ENCODE data around the gene RALGPS1.

RALGPS1 gene

DNA sequence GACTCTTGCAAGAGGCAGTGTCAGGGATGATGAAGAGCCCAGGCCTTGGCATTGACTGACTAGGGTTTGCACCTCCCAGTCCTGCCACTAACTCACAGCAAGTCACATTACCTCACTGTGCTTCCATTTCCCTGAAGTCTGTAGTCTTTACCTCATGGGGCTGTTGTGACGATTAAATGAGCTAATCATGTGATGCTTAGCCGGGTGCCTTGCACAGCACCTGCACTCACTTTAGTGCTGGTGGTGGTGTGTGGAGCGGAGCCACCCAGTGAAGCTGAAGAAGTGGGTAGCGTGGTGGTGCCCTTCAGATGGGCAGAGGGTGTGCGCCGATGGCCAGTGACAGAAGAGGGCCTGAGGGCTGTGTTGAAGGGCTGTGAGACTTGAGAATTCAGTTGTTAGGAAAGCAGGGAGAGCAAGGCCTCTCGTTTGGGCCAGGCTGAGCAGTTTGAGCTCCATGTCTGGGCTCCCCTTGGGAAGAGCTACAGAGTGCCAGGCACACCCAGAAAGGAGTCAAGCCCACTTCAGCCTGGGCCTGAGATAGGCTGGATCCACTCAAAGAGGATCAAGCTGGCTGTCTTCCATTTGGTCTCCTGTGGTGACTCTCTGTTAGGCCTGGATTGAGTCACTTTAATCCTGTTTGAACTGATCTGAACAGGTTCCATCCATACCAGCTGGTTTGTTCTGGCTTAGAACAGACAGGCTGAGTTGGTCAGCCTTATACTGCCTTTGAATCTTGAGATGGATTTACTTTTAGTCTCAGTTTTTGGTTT, 42.5 kb downstream of the RALGPS1 start:
- DNase-seq = peak; percentile 44

DNA sequence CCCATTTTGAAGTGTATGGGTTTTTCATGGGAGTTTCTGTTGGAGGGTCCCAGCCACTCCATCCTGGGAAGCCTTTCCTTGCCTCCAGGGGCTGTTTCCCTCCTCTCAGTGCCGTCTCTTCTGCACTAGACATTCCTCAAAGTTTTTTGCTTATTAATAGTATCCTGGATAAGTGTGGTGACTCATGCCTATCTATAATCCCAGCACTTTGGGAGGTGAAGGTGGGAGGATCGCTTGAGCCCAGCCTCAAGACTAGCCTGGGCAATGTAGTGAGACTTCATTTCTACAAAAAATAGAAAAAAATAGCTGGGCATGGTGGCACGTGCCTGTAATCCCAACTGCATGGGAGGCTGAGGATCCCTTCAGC, 43.1 kb downstream of the RALGPS1 start:
- DNase-seq = peak; percentile 57

DNA sequence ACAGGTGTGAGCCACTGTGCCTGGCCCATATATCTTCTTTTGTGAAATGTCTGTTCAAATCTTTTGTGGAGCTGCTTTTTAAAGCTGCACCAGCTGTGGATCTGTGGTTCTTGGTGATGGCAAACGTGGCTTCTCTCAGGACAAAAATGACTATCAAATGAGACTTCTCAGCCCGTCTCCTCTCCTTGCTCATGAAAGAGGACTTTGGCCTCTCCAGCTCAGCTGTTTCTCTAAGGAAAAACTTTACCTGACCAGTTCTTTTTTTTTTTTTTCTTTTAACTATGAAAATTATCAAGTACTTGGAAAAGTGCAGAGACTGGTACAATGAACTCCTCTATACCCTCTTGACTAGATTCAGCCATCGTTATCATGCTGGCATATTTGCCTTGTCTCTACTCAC, 44.8 kb downstream of the RALGPS1 start:
- no peak for DNase-seq

DNA sequence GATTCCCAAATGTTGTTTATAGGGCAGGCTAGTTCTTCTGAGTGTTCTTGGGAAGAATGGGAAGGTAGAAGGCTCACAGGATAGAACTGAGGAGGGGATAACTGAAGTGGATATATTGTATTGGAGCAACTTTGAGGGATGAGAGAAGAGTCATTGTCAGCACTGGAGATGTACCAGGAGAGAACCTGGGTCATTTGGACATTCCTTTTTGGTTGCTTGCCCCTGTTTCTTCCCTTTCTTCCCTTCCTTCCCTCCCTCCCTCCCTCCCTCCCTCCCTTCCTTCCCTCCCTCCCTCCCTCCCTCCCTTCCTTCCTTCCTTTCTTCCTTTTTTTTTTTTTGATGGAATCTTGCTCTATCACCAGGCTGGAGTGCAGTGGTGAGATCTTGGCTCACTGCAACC, 45.3 kb downstream of the RALGPS1 start:
- DNase-seq = no peak

DNA sequence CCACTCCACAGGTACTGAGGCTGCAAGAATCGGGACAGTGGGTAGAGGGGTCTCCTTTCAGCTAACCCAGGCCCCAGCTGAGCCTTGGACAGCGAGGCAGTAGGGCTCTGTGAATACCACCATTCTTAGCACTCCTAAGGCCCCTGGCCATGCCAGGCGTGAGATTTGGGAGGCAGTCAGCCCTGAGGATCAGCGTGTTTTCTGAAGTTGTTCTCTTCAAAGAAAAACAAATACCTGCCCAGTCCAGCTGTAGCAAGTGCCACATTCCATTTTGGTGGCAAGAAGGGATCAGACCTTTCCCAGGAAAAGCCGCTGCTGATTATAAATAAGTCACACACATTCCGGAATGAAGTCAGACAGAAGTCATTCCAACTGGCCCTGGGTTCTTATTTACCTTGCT, 47.8 kb downstream of the RALGPS1 start:
- DNase-seq = no peak

DNA sequence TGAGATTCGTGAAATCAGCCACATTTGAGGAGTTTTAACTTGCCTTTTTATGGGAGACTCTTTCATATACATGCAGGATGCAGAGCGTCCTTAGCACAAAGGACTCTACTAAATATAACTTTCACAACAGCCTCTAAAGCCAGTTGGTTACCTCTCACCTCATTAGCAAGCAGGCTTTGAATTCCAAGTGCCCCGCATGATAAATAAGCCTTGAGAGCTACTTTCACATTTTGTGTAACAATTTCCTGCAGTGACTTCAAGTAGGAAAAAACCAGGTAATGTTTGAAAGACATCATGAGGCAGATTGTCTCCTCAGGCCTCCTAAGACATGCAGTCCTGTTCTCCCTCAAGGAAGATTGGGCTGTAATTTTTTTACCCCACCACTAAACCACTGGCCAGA, 50.5 kb downstream of the RALGPS1 start:
- DNase-seq = no peak

DNA sequence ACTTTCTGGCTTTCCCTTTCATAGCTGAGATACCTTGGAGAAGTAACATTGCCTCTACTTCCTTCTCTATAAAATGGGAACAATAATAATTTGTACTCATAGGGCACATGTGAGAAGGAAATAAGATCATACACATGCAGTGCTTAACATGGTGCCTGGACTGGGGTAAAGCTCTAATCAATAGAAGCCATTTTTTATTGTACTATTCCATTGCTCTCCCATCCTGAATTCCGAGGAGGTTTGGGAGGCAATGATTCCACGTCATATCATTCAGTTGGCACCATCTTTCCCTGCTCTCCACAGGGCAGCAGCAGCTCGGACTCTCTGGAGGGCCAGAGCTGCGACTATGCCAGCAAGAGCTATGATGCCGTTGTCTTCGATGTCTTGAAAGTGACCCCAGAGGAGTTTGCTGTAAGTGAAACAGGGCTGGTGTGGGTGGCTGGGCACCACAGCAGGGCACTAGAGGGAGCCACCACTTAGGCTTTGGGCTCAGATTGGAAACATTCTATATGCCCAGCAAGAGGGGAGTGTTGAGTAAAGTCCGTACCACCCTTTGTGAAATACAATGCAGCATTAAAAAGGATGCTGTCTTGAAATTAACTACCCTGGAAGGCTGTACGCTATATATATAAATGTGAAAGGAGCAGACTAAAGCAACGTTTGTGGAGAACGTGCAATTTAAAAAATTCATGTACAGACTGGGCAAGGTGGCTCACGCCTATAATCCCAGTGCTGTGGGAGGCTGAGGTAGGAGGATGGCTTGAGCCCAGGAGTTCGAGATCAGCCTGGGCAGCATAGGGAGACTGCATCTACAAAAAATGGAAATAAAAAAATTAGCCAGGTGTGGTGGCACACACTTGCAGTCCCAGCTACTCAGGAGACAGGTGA, 51.2 kb downstream of the RALGPS1 start:
- peak; percentile 54 for DNase-seq

DNA sequence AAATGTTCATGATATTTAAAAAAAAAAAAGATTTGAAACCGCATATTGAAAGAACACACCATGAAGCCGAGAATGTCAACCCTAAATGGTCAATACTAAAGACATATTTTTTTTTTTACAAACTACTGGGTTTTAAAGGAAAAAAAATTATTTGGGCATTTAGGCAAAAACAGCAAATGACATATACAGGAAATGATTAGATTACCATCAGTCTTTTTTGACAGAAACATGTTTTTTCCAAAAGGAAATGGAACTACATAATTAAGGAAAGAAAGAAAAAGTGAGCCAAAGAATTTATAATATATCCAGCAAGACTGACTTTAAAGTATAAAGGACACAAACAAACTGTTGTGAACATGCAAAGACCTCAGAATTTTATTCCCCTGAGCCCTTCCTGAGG, 56.7 kb downstream of the RALGPS1 start:
- no peak for DNase-seq

DNA sequence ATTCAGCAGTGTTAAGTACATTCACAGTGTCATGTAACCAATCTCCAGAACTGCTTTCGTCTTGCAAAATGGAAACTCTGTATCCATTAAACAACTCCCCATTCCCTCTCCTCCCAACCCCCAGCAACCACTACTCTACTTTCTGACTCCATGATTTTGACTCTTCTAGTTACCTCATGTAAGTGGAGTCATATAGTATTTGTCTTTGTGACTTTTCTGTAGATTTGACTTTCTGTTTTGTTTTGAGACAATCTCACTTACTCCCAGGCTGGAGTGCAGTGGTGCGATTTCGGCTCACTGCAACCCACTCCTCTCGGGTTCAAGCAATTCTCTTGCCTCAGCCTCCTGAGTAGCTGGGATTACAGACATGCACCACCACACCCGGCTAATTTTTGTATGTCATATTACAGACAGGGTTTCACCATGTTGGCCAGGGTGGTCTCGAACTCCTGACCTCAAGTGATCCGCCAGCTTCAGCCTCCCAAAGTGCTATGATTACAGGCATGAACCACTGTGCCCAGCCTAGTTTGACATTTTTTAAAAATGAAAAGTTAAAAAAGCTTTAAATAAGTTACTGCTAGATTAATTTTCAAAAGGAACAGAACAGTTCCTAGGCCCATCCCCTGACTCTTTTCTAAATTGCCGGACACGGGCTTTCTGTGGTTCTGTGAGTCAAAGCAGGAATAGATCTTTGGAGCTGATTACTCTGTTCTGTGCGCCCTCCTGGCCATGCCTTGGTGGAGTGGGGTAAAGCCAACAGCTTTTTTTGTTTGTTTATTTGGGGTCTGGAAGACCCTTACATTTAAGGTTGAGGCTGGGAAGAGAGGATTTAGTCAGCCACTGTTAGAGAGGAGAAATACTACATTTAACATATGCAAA, 59.3 kb downstream of the RALGPS1 start:
- no peak for DNase-seq

DNA sequence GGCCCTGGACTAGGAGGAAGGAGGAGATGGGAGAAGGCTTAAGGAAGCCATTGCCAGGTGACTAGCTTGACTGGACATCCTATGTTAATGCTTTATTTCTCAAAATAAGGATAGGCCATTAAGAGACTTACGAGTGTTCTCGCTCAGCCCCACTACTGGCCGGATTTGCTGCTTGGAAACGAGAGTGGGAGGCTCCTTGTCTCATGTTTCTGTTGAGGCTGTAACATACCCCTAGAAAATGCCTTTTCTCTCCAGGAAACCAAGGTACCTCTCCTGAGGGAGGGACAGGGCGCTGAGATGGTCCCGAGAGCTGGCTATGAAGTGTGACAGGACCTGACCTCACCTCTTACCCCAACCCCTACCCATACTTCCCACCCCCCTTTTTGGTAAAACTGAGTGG, 60.0 kb downstream of the RALGPS1 start:
- DNase-seq = no peak

DNA sequence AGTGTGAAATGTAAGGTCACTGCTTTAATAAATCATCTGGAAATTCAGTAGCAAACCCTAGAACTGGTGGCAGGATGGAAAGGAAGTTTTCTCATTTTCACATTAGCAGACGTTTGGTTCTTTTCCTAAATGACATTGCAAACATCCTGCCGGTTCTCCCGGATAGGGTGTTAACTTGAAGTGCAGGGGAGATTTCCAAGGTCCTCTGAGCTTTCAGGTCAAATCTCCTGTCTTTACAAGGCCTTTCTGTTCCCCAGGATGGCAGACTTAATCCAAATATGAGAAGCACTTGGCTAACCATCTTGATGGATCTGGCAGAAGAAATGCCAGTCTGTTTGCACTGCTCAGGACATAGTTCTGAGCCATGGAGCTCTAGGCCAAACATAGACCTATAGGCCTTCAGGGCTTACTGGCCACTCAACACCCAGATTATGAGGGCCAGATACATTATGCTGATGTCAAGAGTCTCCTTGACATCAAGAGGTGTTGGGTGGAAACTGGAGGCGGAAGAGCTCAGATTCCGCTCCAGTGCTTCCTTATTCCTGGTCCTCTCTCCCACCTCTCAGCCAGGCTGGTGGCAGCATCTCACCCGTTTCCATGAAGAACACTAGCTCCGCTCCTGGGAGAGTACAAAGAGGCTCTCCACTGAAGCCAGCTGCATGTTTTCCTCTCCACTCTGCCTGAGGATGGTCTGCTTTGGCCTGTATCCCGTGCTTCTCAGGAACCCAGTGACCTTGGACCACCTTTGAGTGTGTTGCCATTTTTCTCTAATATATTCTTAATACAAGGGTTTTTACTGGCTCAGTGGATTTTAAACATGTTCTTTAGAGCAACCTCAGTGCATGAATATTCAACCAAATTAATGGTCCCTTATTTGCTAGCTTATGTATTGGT, 61.0 kb downstream of the RALGPS1 start:
- no peak for DNase-seq

DNA sequence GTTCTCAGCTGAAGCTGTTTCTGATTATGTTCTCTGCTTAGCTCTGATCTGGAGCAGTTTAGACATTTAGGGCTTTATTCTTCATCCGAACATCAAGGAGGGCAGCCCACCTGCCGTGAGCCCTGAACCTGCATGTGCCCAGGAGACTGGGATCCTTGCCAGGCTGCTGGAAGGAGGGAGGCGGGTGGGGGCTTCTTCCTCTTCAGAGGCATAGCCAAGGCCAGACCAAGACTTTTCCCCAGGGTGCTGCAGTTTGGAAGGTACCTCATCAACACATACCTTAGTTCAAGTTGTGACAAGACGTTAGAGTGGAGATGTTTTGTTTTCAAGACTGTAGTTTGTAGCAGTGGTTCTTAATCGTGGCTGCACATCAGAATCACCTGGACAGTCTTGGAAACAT, 64.9 kb downstream of the RALGPS1 start:
- no peak for DNase-seq

DNA sequence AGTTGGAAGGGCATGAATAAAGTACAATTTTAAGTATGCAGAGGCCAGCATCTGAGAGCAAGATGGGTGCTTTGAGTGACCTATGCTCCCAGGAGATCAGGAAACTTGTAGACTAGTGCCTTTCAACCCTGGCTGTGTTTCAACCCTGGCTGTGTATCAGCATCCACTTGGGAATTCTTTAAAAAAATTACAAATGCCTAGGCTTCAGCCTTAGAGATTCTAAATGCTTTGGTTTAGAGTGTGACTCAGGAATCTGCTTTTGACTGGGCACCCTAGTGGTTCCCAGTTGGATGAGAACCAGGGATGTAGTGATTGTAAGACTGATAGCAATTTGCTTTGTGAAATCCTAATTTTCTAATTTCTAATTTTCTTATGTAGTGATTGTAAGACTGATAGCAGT, 65.6 kb downstream of the RALGPS1 start:
- DNase-seq = no peak

DNA sequence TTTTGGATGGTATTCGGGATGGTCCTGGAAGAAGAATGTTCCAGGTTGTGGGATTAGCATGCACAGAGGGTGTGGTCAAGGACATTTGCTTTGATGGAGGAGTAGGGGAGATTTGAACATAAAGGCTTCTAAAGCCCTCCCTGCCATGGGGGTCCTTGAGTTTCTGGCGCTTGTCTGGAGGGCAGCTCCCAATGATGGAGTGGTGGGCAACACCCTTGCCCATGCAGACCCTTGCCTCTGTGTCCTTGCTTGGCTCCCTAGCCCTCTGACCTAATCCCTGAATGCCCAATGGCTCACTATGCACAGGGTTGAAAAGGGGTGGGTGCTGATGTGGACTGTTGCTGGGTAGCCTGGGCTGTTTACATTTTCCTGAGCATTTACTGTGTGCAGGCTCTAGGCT, 66.6 kb downstream of the RALGPS1 start:
- no peak for DNase-seq

DNA sequence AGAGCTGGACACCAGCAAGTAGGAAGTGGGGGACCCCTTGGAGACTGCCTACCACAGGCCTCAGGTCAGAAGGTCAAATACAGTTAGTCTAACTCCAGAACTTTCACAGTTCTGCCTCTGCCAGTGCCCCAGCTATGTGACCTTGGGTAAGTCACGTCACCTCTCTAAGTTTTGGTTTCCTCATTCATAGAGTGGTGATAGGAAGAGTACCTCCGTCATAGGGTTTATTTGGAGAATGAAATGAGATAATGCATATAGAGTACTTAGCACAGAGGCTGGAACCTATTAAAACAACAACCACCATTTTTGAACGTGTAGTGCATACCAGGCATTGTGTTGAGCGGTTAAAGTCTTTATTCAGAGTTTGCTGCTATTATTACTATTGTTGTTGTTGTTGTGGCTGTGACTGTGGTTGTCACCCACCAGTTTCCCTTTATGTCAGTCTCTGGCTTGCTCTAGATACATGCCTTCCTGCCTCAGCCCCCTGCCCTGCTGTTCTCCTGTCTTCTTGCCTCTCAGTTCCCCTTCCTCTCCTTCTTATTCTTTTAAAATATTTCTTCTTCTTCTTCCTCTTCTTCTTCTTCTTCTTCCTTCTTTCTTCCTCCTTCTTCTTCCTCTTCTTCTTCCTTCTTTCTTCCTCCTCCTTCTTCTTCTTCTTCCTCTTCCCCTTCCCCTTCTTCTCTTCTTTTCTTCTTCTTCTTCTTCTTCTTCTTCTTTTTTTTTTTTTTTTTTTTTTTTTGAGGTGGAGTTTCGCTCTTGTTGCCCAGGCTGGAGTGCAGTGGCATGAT, 67.8 kb downstream of the RALGPS1 start:
- no peak for DNase-seq

DNA sequence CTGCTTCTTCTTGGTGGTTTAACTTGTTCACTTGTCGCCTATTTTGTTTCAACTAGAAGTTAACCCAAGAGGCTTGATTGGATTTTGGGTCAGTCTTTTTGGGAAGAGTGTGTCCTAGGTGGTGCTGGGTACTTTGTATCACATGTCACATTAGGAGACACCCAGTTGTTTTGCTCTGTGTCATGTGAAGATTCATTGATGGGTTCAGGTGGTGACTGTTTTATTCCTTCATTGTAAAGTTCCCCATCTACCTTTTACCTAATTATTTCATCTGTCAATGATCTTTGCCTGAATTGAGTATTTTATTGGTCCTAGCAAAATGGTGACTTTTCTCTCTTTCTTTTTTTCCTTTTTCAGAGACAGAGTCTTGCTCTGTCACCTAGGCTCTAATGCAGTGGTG, 69.2 kb downstream of the RALGPS1 start:
- no peak for DNase-seq

DNA sequence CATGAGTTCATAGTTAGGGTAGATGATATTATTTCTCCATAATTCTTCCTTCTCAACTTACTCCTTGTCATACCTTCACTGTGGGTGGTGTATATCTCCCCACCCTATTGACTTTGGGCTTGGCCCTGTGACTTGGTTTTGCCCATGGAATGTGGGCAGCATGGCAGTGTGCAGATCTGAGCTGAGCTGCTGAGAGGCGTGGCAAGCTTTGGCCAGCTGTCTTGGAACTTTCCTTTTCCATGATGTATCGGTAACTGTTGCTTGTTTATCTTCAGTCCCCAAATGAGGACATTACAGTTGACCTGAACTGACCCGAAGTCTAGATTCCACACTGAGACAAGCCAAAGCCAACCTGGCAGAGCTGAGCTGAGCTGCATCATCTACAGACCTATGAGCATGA, 70.4 kb downstream of the RALGPS1 start:
- DNase-seq = no peak

DNA sequence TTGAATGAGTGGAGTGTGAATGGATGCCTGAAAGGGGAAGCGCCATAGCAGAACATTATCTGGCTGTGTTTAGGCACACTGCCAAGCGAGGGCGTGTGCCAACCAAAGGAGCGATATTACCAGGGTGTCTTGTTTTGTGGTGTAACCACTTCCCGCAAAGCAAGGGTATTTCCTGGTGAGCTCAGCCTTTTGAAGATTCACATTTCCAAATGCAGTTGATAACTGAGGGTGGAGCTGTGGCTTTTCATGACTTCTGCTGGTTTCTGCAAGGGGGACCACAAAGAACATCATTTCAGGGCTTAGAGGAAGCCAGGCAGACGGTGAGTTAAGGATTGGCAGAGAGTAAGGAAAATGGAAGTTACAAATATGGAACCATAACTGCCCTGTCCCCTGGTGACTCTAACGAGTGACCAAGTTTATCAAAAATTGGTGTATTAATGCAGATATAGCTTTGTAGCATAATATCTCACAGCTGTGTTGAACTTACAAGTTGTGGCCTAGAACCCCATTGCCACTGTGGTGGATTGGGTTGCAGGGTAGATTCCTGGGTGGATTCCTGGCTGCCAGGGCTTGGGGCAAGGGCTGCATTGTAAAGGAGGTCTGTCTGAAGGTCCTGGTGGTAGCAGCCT, 71.4 kb downstream of the RALGPS1 start:
- no peak for DNase-seq

DNA sequence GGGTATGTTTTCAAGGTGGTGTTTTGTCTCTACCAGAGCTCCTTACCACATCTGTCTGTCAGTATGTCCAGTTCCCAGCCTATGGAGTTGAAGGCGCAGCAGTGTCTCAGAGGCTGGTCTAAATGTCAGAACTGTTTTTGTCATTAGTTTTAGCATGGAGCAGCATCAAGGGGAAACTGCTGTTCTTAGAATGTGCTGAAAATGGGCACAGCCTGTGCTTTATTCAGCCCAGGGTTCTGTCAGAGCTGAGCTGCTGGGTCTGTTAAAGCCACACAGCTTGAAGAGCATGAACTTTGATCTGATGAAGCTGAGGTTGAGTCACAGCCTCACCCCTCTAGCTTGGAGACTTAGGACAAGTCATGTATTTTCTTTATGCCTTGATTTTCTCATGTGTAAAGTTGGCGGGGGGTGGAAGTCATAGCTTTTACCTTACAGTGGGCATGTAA, 71.9 kb downstream of the RALGPS1 start:
- no peak for DNase-seq

DNA sequence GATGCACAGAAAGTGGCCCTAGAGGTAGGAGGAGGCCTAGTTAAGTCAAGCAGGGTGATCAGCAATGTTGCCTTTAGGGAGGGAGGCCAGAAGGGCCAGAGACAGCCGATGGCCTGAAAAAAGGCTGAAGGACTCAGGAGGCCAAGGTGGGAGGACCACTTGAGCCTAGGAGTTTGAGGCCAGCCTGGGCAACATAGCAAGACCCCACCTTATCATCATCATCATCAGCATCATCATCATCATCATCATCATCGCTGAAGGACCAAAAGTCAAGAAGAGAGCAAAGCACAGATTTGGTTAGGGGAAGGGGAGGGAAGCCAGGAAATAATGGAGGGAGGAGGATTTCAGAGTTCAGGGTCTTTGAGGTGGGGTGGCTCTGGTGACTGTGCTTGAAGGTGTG, 74.3 kb downstream of the RALGPS1 start:
- no peak for DNase-seq

All from HCEC 1CT (cell line).